HG02571 (cell line): ENCODE results near the gene TTC22.

Source experiments
- ATAC-seq: cut with Tn5 transposase; IDR thresholded peaks from one replicate; pipeline ENCODE4 v1.9.1; 2021; ENCODE audit warnings: mild to moderate bottlenecking, moderate library complexity; ENCODE audit not compliant: unreplicated experiment

Gene TTC22

DNA sequence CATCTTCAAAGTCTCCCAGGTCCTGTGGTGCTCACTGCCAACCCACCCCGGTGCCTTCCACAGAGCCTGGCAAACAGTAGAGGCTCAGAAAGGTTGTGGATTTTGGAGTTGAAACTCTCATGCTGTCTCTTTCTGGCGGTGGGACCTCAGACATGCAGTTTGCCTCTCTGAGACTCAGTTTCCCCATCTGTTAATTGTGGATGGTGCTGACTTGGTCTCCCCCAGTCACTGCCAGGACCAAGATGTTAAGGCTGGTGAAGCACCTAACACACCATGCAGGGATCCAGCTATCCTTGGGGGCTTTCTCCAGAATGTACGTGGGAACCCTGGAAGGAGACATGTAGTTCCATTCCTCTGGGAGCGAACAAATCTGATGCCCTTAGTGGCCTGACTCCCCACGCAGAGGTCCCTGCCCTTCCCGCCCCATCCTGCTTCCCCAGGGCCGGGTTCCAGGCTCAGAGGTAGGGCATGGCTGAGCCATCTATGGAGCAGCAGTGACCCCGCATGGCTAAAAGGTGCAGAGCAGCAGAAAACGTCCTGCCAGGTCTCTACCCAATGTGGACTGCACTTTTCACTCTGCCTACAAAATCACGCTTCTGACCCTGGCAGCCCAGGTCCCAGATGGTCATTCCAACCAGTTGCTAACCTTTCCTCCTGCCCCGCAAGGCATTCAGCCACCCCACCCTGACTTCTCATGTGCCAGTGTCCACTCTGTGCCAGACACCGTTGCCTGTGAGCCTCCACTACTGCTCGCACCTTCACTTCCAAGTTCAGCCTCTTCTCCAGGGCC lies 9.2 kb upstream of the TTC22 start:
- no peak for ATAC-seq

DNA sequence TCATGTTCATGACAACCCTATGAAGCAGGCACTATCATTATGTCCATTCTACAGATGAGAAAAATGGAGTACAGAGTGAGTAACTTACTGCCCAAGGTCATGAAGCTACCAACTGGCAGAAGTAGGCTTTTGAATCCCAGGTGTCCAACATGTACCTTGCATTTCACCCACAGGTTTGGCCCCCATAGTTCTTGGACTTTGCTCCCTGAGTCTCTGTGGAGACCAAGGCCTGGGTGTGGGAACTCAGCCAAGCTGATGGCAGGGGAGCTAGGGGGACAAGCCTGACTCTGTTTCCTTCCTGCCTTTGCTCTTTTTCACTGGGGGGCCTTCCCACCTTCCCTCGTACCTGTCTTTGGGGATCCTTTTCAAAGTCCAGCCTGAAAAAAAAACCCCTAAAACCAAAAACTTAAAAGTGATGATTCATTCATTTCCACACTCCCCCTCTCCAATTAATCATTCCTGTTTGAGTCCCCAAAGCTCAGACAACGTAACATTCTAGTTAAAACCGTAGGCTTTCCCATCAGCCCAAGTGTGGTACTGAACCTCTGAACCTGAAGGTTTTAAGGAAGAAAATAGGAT lies 8.5 kb upstream of the TTC22 start:
- no peak for ATAC-seq

DNA sequence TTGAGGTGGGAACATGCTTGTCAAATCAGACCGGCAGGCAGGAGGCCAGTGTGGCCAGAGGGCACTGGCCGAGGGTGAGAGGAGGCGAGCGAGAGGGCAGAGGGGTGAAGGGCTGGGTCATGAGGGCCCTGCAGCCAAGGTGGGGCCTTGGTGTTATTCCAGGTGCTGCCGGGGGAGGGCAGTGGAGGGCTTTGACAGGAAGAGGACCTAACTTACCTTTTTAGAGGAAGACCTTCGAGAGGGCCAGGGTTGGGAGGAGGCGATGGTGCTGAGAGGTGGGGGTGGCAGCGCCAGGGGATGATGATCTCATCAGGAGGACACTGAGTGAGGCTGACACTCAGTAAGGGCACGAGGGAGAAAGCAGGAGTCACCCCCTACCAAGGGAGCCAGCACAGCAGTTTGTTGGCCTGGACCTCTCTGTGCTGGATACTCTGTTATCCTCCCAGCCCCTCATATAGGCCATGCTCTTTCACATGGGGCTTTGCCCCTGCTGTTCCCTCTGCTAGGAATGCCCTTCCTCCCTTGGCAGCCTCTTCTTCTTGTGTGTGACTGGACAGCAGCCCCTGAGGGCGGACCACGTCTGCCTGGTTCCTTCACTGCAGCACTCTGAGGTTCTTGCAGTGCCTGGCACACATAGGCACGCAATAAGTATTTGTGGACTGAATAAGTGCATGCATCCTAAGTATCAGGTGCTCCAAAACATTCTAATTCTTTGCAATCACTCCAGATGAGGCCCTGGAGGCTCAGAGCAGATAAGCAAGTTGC lies 7.5 kb upstream of the TTC22 start:
- ATAC-seq = no peak

DNA sequence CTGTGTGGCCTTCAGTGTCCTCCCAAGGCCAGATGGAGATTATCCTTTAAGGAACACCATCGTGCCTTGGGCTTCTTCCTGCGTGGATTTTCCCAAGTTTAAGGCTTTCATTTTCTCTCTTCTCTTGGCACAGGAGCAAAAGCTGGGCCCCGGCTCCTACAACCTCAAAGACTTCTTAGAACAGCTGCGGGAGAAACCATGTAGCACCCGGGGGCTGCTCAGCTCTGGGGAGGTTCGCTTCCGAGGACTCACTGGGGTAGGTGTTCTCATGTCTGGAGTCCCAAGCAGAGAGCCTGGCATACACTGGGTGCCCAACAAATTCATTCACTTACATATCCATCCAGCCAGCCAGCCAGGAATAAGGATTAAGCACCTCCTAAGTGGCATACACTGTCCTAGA lies 6.6 kb upstream of the TTC22 start:
- ATAC-seq = no peak

DNA sequence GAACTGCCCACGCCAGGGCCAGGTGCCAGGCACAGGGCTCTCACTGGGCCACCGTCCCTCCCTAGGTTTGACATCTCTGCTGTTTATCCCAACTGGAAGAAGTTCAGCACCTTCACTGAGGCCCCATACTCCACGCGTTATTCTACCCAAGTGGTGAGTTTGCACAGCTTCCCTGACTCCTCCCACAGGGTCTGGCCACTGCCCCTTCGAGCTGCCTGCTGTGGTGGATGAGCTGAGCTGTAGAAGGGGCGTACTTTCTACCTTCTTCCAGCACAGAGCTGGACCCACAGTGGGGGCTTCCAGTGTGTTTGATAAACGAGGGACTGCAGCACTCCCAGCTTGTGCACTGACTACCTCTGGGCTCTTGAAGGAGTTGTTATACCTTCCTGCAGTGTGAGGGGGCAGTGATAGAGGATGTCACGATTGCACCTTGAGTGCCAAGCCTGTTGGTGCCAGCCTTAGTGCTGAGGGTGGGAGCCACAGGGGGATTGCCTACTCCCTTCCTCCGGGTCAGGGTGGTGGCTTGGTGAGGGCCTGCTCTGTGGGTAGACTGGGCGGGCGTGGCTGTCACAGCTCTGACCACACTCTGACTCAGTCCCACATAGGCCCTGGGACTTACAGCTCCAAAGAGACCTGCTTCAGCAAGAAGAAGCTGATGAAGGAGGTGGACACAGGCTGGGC lies 5.9 kb upstream of the TTC22 start:
- ATAC-seq = no peak

DNA sequence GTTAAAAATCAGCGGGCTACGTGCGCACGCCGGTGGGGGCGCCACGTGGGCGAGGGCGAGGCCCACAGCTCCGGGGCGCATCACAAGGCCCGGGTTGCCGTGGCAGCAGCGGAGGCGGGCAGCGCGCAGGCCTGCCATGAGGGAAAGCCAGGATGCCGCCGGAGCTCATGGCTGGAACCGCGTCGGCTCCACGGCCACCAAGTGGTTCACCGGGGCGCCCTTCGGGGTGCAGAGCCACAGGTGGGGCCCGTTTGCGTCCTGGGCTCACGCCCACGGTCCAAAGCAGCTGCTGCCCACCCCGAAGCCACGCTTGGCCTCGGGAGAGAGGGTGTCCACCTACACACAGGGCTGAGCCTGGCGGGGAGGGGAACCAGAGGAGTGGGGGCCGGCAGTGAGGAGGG lies 4.9 kb upstream of the TTC22 start:
- no peak for ATAC-seq

DNA sequence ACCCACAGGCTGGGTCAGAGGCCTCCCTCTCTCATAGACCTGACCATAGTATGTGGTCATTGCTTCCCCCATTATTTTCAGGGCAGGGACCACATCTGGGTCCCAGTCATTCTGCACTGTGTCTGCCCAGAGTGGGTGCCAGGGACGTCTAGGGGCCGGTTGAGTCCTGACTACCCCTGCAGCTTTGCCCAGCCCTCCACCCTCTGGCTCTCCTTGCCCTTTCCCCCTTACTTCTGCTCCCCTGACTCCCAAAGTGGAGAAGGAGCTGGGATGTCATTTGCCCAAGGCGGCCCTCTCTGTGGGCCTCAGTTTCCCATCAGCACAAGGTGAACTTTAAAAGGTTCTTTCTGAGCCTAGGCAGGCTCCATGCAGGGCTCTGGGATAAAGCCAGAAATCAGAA lies 4.3 kb upstream of the TTC22 start:
- no peak for ATAC-seq

DNA sequence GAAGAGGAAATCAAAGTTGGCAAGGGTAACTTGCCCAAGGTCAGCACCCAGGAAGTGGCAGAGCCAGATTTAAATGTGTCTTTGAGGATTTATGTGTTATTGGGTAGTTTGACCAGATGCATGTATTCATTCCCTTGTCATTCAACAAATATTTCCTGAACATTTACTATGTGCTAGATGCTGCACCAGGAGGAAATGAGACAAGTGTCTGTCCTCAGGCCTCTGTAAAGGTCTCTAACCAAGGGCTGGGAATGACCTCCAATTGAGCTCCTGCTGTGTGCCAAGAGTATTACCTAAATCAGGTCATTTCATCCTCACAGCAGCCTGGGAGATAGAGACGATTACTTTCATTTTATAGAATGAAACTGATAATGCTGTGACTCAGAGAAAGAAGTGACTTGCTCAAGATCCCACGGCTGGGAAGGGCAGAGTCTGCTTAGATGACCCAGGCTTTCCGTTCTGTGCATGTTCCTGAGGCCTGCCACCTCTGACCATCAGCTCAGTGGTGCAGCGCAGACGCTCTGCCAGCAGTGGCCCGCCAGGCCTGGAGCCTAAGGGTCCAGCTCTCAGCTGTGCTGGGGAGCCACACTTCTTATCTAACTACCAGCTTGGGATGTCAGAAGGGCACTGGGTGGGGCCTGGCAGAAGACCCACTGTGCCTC lies 3.5 kb upstream of the TTC22 start:
- no peak for ATAC-seq

DNA sequence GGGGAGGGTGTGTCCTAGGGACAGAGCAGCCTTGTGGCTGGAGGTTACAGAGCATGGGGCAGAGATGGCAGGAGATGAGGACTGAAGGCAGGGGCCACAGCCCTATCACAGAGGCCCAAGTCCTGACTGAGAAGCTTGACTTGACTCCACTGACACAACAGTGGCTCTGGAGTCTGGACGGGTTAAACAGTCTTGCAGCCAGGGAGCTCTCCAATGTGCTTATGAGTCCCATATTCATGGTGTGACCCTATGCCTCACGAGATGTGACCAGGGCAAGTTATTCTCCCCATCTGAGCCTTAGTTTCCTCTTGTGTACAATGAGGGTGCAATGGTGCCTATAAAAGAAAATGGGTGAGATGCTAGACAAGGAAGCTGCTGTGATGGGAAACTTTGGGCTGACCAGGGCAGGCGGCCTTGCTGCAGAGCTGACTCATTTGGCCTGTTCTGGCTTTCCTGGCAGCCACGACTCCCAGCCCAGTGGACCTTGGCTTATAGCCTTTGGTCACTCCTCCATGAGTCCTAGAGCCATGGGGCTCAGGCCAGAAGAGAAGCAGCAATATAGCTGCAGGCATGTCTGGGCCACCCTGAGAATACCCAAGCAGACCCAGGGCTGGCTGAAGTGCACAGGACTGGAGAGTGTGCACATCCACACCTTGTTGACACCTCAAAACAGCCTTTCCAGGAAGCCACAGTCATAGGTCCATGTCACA lies 2.8 kb upstream of the TTC22 start:
- no peak for ATAC-seq

DNA sequence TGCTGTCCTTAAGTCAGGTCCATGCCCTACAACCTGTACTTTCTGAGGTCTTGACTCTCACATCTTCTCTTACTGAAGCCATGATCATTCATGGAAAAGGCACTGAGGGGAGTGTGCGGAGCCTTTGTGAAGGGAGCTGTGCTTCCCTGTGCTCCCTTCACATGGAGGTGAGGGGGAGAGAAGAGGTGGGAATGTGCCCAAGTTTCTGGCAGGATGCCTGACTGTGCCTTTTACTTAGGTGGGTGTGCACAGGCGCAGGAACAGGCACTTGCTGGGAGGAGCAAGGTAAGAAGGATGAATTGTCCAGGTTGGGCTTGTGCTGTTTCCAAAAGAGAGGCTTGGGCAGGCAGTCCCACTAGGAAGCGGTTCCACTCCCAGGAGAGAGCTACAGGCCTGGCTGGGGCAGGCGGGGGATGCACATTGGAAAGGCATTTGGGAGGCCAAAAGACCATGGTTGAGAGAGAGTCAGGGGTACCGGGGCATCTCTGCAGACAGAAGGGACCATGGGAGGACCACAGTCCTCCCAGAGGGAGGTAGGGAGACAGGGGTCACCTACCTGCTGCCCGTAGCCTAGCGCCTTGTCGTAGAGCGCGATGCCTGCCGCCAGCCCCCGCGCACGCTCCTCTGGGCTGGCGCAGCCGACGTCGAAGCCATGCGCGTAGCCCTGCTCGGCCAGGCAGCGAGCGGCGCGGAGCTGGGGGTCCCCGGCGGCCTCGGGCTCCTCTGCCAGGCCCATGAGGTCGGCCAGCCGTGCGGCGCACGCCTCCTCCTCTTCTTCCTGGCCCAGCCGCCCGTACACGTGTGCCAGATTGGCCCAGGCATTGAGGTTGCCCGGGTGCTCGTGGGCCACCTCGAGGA lies 853 bp downstream of the TTC22 start:
- ATAC-seq = no peak

DNA sequence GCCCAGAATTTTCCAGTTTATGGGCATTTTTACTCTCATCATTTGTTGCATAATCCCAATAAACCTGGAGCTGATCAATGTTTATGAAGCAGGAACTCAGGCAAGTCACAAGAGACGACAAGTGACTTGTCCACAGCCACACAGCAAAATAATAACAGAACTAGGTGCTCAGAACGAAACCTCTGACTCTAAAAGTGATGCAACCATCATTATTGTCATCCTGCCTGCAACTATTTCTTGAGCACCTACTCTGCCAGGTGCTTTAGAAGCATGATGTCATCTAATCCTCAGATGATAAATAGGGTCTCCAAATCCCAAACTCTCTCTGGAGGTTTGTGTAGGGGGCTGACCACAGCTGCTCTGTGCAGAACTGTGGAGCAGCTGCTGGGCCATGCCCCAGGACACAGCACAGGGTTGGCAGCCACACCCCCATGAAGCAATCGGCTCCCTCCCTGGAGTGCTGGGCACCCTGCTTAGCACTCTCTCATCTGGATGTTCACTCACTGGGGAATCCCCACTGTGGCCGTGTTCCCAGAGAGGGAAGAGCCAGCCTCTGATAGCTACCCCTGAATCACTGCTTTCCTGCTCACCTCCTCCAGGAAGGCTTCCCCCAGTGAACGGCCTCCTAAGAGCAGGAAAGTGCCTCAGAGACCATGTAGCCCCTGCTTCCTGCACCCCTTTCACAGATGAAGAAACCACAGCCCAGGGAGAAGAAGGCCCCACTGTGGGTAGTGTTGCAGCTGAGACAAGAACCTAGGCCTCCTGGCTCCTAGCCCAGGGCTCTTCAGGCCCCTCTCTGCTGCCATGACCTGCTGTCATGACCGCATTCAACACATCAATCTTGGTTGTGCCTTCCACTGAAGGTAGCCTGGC lies 2.1 kb downstream of the TTC22 start:
- peak; percentile 33 for ATAC-seq

DNA sequence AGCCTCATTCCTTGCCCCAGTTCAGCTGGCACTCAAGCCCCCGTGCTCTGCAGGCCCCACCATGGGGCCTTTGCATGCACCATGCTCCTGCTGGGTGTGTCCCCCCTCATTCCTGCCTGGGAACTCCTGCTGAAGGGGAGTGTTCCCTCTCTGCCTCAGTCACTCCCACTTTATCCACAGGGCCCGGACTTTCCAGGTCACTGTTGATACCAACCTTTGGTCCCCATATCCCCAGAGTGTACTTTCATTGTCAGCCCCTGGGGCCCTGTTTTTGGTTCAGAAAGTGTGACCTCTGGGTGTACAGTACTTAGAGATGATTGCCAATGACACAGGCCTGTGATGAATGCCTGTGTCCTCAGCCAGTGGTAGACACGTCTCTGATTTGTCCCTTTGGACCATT lies 2.9 kb downstream of the TTC22 start:
- ATAC-seq = no peak

DNA sequence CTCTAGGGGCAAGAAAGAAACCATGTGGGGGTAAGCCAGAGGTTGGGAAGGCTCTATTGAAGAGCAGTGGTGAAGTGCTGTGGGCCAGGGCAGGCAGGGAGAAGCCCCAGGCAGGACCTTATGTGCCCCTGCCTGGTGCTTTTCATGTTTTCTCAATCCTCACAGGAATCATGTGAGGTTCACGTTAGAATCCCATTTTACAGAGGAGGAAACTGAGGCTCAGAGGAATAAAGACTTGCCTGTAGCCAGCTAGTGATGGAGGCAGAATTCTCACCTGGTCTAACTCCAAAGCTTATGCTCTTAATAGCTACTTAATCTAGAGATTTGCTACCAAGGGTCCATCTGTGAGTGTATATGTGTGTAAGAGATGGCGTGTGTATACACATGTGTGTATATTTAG lies 4.2 kb downstream of the TTC22 start:
- no peak for ATAC-seq

DNA sequence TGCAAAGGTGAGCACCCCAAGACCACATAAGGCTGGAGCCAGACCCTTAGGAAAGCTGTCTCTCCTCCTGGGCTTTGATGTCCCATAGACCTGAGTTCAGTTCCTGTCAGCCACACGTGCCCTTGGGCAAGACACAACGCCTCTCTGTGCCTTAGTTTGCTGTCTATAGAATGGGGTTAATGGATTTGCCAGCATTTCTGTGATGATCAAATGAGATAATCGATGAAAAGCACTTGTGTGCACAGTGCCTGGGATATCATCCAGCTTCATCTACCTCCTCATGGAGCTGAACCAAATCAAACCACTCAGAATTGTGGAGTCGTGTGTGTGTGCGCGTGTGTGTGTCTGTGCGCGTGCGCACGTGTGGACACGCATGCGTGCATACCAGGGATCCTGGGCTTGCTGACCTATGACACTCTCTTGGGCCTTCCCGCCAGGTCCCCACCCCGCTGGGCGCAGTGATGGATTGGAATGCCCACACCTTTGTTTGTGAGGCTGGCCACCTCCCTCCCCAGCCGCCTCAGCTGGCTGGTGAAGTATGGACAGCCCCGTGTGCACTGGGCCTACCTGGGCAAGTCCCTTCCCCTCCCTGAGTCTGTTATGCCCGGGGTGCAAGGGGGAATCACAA lies 5.2 kb downstream of the TTC22 start:
- no peak for ATAC-seq

DNA sequence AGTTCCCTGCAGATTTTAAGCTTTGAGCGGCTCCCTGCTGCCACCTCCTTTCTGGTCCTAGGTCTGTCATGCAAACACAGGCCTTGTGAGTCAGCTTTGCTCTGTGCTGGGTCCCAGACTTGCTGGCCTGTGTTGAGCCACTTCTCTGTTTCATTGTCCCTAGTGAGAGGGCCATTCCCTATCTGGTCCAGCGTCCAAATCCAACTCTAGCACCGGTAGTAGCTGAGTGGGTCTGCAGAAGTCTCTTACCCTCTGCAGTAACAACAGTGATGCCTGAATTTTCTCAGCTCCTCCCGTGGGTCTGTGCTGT lies 5.8 kb downstream of the TTC22 start:
- no peak for ATAC-seq

DNA sequence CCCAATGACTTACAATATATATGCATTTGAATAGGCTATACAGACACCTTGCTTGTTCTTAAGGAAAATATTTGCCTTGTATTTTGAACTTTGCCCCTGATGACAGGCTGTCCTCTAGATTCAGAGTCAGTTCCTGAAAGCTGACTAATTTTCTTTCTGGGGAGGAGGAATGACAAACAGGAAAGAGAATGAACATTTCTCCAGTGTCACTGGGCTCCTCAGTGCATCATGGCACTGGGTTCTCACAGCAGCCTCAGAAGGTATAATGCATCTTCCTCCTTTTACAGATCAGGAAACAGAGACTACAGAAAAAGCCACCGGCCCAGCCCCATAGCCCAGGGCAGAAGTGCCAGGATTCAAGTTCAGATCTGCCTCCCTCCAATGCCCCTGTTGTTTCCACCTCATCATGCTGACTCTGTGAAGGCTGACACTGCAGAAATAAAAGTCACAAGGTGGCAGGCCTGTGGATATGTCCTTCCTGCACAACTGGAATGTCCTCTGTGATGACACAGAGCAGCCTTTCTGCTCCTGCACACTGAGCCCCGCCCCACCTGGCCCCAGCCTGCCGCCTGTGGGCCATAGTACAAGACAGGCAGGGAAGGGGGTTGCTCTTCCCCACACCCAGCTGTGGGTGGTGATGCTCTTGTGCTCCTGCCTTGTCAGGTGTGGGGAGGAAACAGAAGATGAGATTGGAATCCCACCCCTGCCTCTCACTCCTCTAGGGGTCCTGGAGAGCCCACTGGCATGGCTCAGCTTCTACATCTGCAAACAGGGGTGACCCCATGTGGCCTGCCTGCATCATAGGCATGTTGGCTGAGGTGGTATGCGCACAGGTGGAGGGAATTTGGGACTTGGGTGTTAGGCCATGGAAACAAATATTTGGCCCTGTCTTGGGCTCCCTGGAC lies 6.4 kb downstream of the TTC22 start:
- ATAC-seq = no peak

DNA sequence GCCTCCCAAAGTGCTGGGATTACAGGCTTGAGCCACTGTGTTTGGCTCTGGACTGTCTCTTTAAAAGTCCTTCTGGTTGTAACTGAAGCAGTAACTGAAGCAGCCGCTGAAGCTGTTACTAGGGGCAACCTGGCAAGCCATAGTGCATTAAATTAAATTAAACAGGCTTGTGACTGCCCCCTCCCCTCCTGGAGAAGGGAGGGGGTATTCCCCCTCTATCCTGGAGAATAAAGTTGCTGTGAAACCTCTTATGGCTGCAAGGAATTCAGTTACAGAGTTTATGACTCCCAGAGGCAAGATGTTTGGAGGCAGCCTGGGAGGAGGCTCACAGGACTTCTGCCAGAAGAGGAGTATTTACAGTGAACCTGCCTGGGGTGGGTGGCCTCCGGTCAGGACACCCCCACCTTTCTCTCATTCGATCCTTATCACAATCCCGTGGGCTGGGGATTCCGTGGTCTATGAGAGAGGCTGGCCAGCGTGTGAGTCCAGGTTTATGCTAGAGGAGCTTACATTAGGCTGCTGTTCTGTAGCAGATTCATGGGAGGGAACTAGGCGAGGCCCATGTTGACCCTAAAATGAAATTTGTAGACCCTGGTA lies 8.3 kb downstream of the TTC22 start:
- no peak for ATAC-seq
